HepG2 (cell line): ENCODE results near the gene BPHL. TPM values are rescaled to one million over a fixed set of nuclear protein-coding genes. Genes with fewer than 3 reads are reported as not detected.

Experiments
- ATF5 ChIP-seq: sonication (generic); formaldehyde crosslinking; IDR thresholded peaks from 2 replicates; pipeline ENCODE4 v1.4.0; 2020; ENCODE audit warnings: mild to moderate bottlenecking, low read depth, missing genetic modification reagents
- BORCS8-MEF2B ChIP-seq: sonication (generic); formaldehyde crosslinking; IDR thresholded peaks from 2 replicates; pipeline ENCODE4 v1.8.0; 2022; ENCODE audit warnings: mild to moderate bottlenecking, missing genetic modification reagents
- CCAR2 ChIP-seq: fragments of 200-400 bp; formaldehyde crosslinking; optimal IDR thresholded peaks from 2 replicates; pipeline ENCODE3; 2018; ENCODE audit warnings: low read depth, mild to moderate bottlenecking, low read length, moderate library complexity
- CEBPB ChIP-seq: IDR thresholded peaks from 2 replicates; pipeline ENCODE4 v1.6.1; 2011; ENCODE audit warnings: low read depth, low read length, improper control_type of control experiment, borderline replicate concordance
- DBP ChIP-seq: sonication (generic); formaldehyde crosslinking; IDR thresholded peaks from 2 replicates; pipeline ENCODE4 v1.4.0; 2020; ENCODE audit warnings: missing genetic modification reagents; ENCODE audit errors: not compliant biosample characterization
- ESRRA ChIP-seq: sonication (generic); formaldehyde crosslinking; IDR thresholded peaks from 2 replicates; pipeline ENCODE4 v1.5.1; 2020; ENCODE audit warnings: mild to moderate bottlenecking, low read depth, missing genetic modification reagents
- GTF3A ChIP-seq: sonication (generic); formaldehyde crosslinking; conservative IDR thresholded peaks from 2 replicates; pipeline ENCODE4 v1.4.0; 2020; ENCODE audit warnings: mild to moderate bottlenecking, missing genetic modification reagents
- HNRNPK ChIP-seq: fragments of 200-400 bp; formaldehyde crosslinking; IDR thresholded peaks from 2 replicates; pipeline ENCODE4 v1.6.1; 2018; ENCODE audit warnings: low read length, low read depth, moderate library complexity, mild to moderate bottlenecking; ENCODE audit not compliant: poor library complexity, severe bottlenecking
- IRF2 ChIP-seq: IDR thresholded peaks from 2 replicates; pipeline ENCODE4 v1.6.1; 2018; ENCODE audit warnings: missing genetic modification reagents, missing compliant biosample characterization
- ISL2 ChIP-seq: sonication (generic); formaldehyde crosslinking; IDR thresholded peaks from 2 replicates; pipeline ENCODE4 v1.5.0; 2020; ENCODE audit warnings: missing genetic modification reagents
- MLXIP ChIP-seq: sonication (generic); formaldehyde crosslinking; IDR thresholded peaks from 2 replicates; pipeline ENCODE4 v1.9.0; 2021; ENCODE audit warnings: missing genetic modification reagents, borderline replicate concordance
- NFKBIZ ChIP-seq: IDR thresholded peaks from 2 replicates; pipeline ENCODE4 v1.6.1; 2018; ENCODE audit warnings: missing genetic modification reagents, missing compliant biosample characterization
- NFRKB ChIP-seq: fragments of 450-650 bp; IDR thresholded peaks from 2 replicates; pipeline ENCODE4 v1.6.1; 2017
- RAD21 ChIP-seq: fragments of 450-650 bp; formaldehyde crosslinking; IDR thresholded peaks from 2 replicates; pipeline ENCODE4 v1.5.0; 2020; ENCODE audit warnings: mild to moderate bottlenecking
- RXRB ChIP-seq: IDR thresholded peaks from 2 replicates; pipeline ENCODE4 v1.6.1; 2016; ENCODE audit warnings: borderline replicate concordance, missing genetic modification reagents, missing compliant biosample characterization
- SAP130 ChIP-seq: IDR thresholded peaks from 2 replicates; pipeline ENCODE4 v1.6.1; 2016; ENCODE audit warnings: low read depth
- SNAI1 ChIP-seq: sonication (generic); formaldehyde crosslinking; IDR thresholded peaks from 2 replicates; pipeline ENCODE4 v1.5.0; 2020; ENCODE audit warnings: mild to moderate bottlenecking, missing genetic modification reagents, borderline replicate concordance
- TEF ChIP-seq: sonication (generic); formaldehyde crosslinking; IDR thresholded peaks from 2 replicates; pipeline ENCODE4 v1.5.0; 2020; ENCODE audit warnings: missing genetic modification reagents
- YEATS2 ChIP-seq: sonication (generic); formaldehyde crosslinking; IDR thresholded peaks from 2 replicates; pipeline ENCODE4 v1.4.0; 2020; ENCODE audit warnings: missing genetic modification reagents, borderline replicate concordance
- ZFP62 ChIP-seq: sonication (generic); formaldehyde crosslinking; IDR thresholded peaks from 2 replicates; pipeline ENCODE4 v1.4.0; 2020; ENCODE audit warnings: missing genetic modification reagents
- ZNF253 ChIP-seq: sonication (generic); formaldehyde crosslinking; IDR thresholded peaks from 2 replicates; pipeline ENCODE4 v1.8.0; 2022; ENCODE audit warnings: mild to moderate bottlenecking, missing genetic modification reagents, borderline replicate concordance
- ZNF329 ChIP-seq: sonication (generic); formaldehyde crosslinking; IDR thresholded peaks from 2 replicates; pipeline ENCODE4 v1.9.0; 2021; ENCODE audit warnings: low read depth, mild to moderate bottlenecking, missing genetic modification reagents
- ZNF33B ChIP-seq: sonication (generic); formaldehyde crosslinking; IDR thresholded peaks from 2 replicates; pipeline ENCODE4 v1.5.1; 2020; ENCODE audit warnings: mild to moderate bottlenecking, missing genetic modification reagents
- ZNF776 ChIP-seq: sonication (generic); formaldehyde crosslinking; IDR thresholded peaks from 2 replicates; pipeline ENCODE4 v1.4.0; 2020; ENCODE audit warnings: mild to moderate bottlenecking, missing genetic modification reagents
- polyA plus RNA-seq, 8 experiments: library from polyadenylated mRNA; depleted of rRNA in 3 of 8; stranded (reverse) in 7 of 8; unstranded in 1 of 8; fragments of >200 nt; fragmentation: Illumina TruSeq in 4 of 8; extraction: Trizol in 4 of 8; gene quantifications; 2 replicates each; pipeline versions ENCODE4 v1.2.1 to v1.2.3, GENCODE V29; 2011 to 2016; ENCODE audit warnings: low read depth in 4 of 8, missing spikeins in 1 of 8, mixed read lengths in 1 of 8; ENCODE audit not compliant: insufficient read depth in 1 of 8
- total RNA-seq, 5 experiments: library from RNA; depleted of rRNA; stranded (reverse); fragments of >200 nt; fragmentation: Illumina TruSeq; extraction: Trizol; gene quantifications; 2 replicates each; pipeline ENCODE4 v1.2.3, GENCODE V29; 2016; ENCODE audit warnings: low read depth in 1 of 5

The BPHL gene
- total and polyA plus RNA-seq, 2 of the 13 experiments (the other 11 are each of a cell fraction or from before 2014, with no cell fraction given), result 37.8 to 39.5 TPM

GRCh38 chr6:3118353-3119039, at the start of gene BPHL (continued):
- TF ChIP-seq ZNF329 (CRISPR knock-in tag), result peak; percentile 91
- TF ChIP-seq TEF (CRISPR knock-in tag), result 0 out of 2 replicates have a peak, but pooled peaks have one; percentile 16
- peak; percentile 93 for TF ChIP-seq GTF3A (CRISPR knock-in tag)
- no peak for TF ChIP-seq CEBPB
- TF ChIP-seq ISL2 (CRISPR knock-in tag), result peak; percentile 76
- peak; percentile 78 for TF ChIP-seq ATF5 (CRISPR knock-in tag)
- TF ChIP-seq CCAR2, result no peak
- no peak for TF ChIP-seq ZFP62 (CRISPR knock-in tag)
- peak; percentile 56; the same call in 1 of the 2 replicates for TF ChIP-seq RXRB (CRISPR knock-in tag)
- TF ChIP-seq SAP130, result peak; percentile 88
- peak; percentile 91 for TF ChIP-seq ESRRA (CRISPR knock-in tag)
- peak; percentile 54 for TF ChIP-seq DBP (CRISPR knock-in tag)
- peak; percentile 51 for TF ChIP-seq HNRNPK
- TF ChIP-seq ZNF253 (CRISPR knock-in tag), result 0 out of 2 replicates have a peak, but pooled peaks have one; percentile 71
- TF ChIP-seq BORCS8-MEF2B (CRISPR knock-in tag), result peak; percentile 94
- TF ChIP-seq NFRKB, result no peak
- 0 out of 2 replicates have a peak, but pooled peaks have one; percentile 68 for TF ChIP-seq ZNF33B (CRISPR knock-in tag)
- TF ChIP-seq RAD21 (CRISPR knock-in tag), result peak; percentile 67
- peak; percentile 49 for TF ChIP-seq NFKBIZ (CRISPR knock-in tag)
- peak; percentile 12; the same call in 1 of the 2 replicates for TF ChIP-seq YEATS2 (CRISPR knock-in tag)
- peak; percentile 92 for TF ChIP-seq IRF2 (CRISPR knock-in tag)
- TF ChIP-seq ZNF776 (CRISPR knock-in tag), result no peak; the same call in 1 of the 2 replicates
- no peak for TF ChIP-seq SNAI1 (CRISPR knock-in tag)
- peak; percentile 30; the same call in 1 of the 2 replicates for TF ChIP-seq MLXIP (CRISPR knock-in tag)
